ENCODE measurements around the gene RNU1-4.

DNA sequence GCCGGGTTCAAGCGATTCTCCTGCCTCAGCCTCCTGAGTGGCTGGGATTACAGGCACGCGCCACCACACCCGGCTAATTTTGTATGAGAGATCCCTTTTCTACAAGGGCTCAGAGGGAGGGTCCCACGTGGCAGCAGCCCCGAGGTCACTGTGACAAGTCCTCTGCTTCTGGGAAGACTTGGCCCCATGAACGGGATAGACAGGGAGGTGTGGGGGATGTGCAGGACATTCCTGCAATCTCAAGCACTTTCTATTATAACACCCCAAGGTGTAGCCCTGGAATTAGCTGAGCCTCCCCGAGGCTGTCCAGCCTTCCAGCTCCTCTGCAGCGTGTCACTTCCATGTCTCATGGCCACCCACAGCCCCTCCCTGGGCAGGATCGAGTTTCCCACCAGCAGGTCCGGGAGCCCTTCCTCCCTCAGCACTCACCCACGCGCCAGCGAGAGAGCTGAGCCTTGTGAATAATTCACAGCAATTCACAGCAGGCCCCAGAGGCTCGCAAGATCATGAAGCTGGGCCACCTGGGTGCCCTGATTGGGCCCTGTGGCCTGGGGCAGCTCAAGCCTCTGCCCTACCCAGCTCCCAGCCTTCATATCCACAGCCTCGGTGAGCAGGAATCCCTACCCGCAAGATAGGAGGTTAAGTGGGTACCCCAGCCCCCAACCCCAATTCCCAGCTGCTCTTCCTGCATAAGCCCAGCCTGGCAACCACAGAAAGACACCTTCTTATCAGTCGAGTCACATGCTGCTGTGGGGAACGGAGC lies 22.8 kb upstream of the RNU1-4 start:
- no peak for TF ChIP-seq EZH2 (IDR thresholded peaks at IDR 0.05; ENCODE audit: low read length, missing control alignments)
- TF ChIP-seq, protein P1, sequence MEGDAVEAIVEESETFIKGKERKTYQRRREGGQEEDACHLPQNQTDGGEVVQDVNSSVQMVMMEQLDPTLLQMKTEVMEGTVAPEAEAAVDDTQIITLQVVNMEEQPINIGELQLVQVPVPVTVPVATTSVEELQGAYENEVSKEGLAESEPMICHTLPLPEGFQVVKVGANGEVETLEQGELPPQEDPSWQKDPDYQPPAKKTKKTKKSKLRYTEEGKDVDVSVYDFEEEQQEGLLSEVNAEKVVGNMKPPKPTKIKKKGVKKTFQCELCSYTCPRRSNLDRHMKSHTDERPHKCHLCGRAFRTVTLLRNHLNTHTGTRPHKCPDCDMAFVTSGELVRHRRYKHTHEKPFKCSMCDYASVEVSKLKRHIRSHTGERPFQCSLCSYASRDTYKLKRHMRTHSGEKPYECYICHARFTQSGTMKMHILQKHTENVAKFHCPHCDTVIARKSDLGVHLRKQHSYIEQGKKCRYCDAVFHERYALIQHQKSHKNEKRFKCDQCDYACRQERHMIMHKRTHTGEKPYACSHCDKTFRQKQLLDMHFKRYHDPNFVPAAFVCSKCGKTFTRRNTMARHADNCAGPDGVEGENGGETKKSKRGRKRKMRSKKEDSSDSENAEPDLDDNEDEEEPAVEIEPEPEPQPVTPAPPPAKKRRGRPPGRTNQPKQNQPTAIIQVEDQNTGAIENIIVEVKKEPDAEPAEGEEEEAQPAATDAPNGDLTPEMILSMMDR (conservative IDR thresholded peaks at IDR 0.05 in 1 of 2, IDR thresholded peaks at IDR 0.05 in 1 of 2; ENCODE audit: low read depth in 1 of 2, low read length in 2 of 2) = no peak
